Ovary (tissue), 9 donors: ENCODE data around the gene FITM1. TPM values are rescaled to one million over a fixed set of nuclear protein-coding genes. Genes with fewer than 3 reads are reported as not detected.

ENCODE experiments used
- DNase-seq, 5 donors: peaks; one replicate each; pipeline ENCODE4 v3.0.0-alpha.2; 2019 to 2020
- H3K27ac ChIP-seq, 2 donors: fragments of 200-600 bp; one replicate each; pipeline versions ENCODE4 v1.5.1 to v1.8.0; 2019 to 2022
- H3K27me3 ChIP-seq: fragments of 200-600 bp; one replicate; pipeline ENCODE4 v1.8.0; 2022
- H3K36me3 ChIP-seq: fragments of 200-600 bp; sonication (generic); one replicate; pipeline ENCODE4 v1.5.1; 2019
- H3K4me1 ChIP-seq: one replicate; pipeline ENCODE4 v1.8.1; 2013; ENCODE audit warnings: mild to moderate bottlenecking, moderate library complexity; ENCODE audit not compliant: insufficient read depth
- H3K4me3 ChIP-seq: fragments of 200-600 bp; sonication (generic); one replicate; pipeline ENCODE4 v1.5.1; 2017
- H3K9me3 ChIP-seq, 2 donors: fragments of 200-600 bp in 1 of 2; sonication (generic) in 1 of 2; one replicate each; pipeline versions ENCODE4 v1.5.1 to v1.8.1; 2013 to 2019; ENCODE audit warnings: mild to moderate bottlenecking in 1 of 2, moderate library complexity in 1 of 2
- CTCF ChIP-seq, 3 donors: fragments of 450-650 bp in 2 of 3; fragments of 200-600 bp in 1 of 3; IDR thresholded peaks; one replicate each; pipeline versions ENCODE4 v1.5.1 to v1.8.0; 2016 to 2022; ENCODE audit warnings: antibody characterized with exemption in 3 of 3, mild to moderate bottlenecking in 1 of 3
- EP300 ChIP-seq: sonication (generic); formaldehyde crosslinking; IDR thresholded peaks from one replicate; pipeline ENCODE4 v1.6.1; 2017; ENCODE audit warnings: antibody characterized with exemption
- POLR2A ChIP-seq: fragments of 450-650 bp; IDR thresholded peaks from one replicate; pipeline ENCODE4 v1.6.1; 2017; ENCODE audit warnings: antibody characterized with exemption, mild to moderate bottlenecking, moderate library complexity
- WGBS, 3 donors: extraction: QIAGEN DNeasy Blood & Tissue Kit in 1 of 3; methylation state at CpG; one replicate each; pipeline versions ENCODE4 v1.1.5 to v1.1.7; 2013 to 2017; 5-methylcytosine and 5-hydroxymethylcytosine counted together
- intact Hi-C, 4 donors: fragments of 100-400 bp; cut with DNase I; formaldehyde crosslinking; loops; one replicate each; pipeline versions ENCODE4 v1.11.0 to v1.15.1; 2022 to 2023
- microRNA-seq, 3 donors: library from miRNA; unstranded; fragments of <30 nt; microRNA quantifications; one replicate each; pipeline versions ENCODE4 to v1.2.0, GENCODE V29; 2019 to 2020
- polyA plus RNA-seq, 2 donors: library from polyadenylated mRNA; stranded (reverse); fragments of 200-250 nt in 1 of 2; fragments of 350-450 nt in 1 of 2; fragmentation: Illumina TruSeq in 1 of 2; extraction: RNeasy Lipid Tissue Mini Kit (QIAGEN cat#74804) in 1 of 2; gene quantifications; one replicate each; pipeline ENCODE4 v1.2.3, GENCODE V29; 2013 to 2014
- small RNA-seq: library from RNA; depleted of rRNA; stranded (forward); fragments of <200 nt; gene quantifications from one replicate; pipeline ENCODE3, GENCODE V24; 2016
- total RNA-seq, 7 donors: library from RNA; depleted of rRNA in 2 of 7; stranded (reverse); fragments of >200 nt in 2 of 7; fragmentation: NEBNext Ultra II Directional in 3 of 7; extraction: Animal tissue kit (Norgen Biotek cat#: 25700) in 3 of 7; gene quantifications; one replicate each; pipeline versions ENCODE4 v1.1.0 to v1.2.4, GENCODE V29; 2016 to 2023
- donor health status: DM: no; HTN: no; CAD: no; lungs with moderate emphysema.
- donor health status: DM: no; HTN: no; CAD: no.
- donor health status: Bipolar disorder and iron deficiency.
- donor health status: DM: yes; HTN: yes; CAD: no.
- donor health status: DM: no; HTN: no; CAD: no.
- donor health status: DM: yes; HTN: yes; CAD: no.

The FITM1 gene
- total and polyA plus RNA-seq, 9 donors, result 0.57 to 1.2 (median 0.78) TPM; not detected in 3

- 76 to 78% (median 78%) methylated on average over 14 of the region's 14 CpGs for WGBS, 3 donors
- DNase-seq, result no peak
- H3K4me3 ChIP-seq, result no peak overlapping the region
- H3K36me3 ChIP-seq, result no peaks in the 10 kb centered on the region
- intact Hi-C loops, result no loop called here
- H3K4me1 ChIP-seq, result no peaks in the 10 kb centered on the region
- no peak overlapping the region for H3K27ac ChIP-seq
- no peak for TF ChIP-seq POLR2A
- no peak for TF ChIP-seq EP300
- no peak for TF ChIP-seq CTCF (IDR thresholded peaks at IDR 0.05)
- H3K27me3 ChIP-seq, result no peaks in the 10 kb centered on the region
- H3K9me3 ChIP-seq, result no peaks in the 10 kb centered on the region
Observed at GRCh38 chr14:24179294-24179960, 49.0 kb downstream of the FITM1 start.

GRCh38 chr14:24179961-24180796 is 49.7 kb downstream of the FITM1 start:
- H3K9me3 ChIP-seq, result no peaks in the 10 kb centered on the region
- TF ChIP-seq CTCF (IDR thresholded peaks at IDR 0.05), result no peak
- no peak for TF ChIP-seq POLR2A
- no peak for DNase-seq
- no peak overlapping the region for H3K4me3 ChIP-seq
- H3K4me1 ChIP-seq, result no peaks in the 10 kb centered on the region
- H3K27me3 ChIP-seq, result no peaks in the 10 kb centered on the region
- H3K36me3 ChIP-seq, result no peaks in the 10 kb centered on the region
- H3K27ac ChIP-seq, result no peak overlapping the region
- intact Hi-C loops, result no loop called here
- 65 to 70% (median 69%) methylated on average over 18 of the region's 18 CpGs for WGBS, 3 donors

GRCh38 chr14:24181371-24182077 is 51.1 kb downstream of the FITM1 start:
- intact Hi-C loops, result no loop called here
- Histone ChIP-seq H3K4me3 (no peak overlapping the region), H3K4me1 (no peaks in the 10 kb centered on the region), H3K36me3 (no peaks in the 10 kb centered on the region), H3K9me3 (no peaks in the 10 kb centered on the region), H3K27me3 (no peaks in the 10 kb centered on the region), H3K27ac (no peak overlapping the region)
- WGBS, 3 donors, result 75 to 78% (median 78%) methylated on average over 19 of the region's 19 CpGs
- TF ChIP-seq EP300 (no peak), POLR2A (no peak), CTCF (IDR thresholded peaks at IDR 0.05) (no peak)
- DNase-seq, result no peak

Small RNA genes within 50 kb of the gene (microRNA-seq; reads per million reads assigned to microRNA genes)
- 0 reads per million in 3 donors for gene MIR7703

Small RNA genes within 50 kb of the gene (small RNA-seq; reads per million reads assigned to genes)
- gene IPO4 (not detected), gene IRF9 (not detected), gene RNA5SP383 (0.15 reads per million)

Other genes with a start within 250 kb of the FITM1 start
Only the 30 nearest of the 31 such genes appear.
- 10 to 100 TPM; 16.6 to 38.7 (median 25.4) TPM for gene DHRS4, start 176.9 kb upstream of the FITM1 start, total RNA-seq
- gene DHRS4, start 176.9 kb upstream of the FITM1 start, polyA plus RNA-seq, result 10 to 100 TPM; 25.2 to 38.8 TPM
- gene DHRS4L2, start 141.7 kb upstream of the FITM1 start, total RNA-seq, result 10 to 100 TPM in 6 of 7 donors, 1 to 10 TPM in 1; 7.7 to 33.1 (median 19.5) TPM
- gene DHRS4L2, start 141.7 kb upstream of the FITM1 start, polyA plus RNA-seq, result 10 to 100 TPM; 17.6 to 20.3 TPM
- gene CARMIL3, start 78.7 kb upstream of the FITM1 start, total RNA-seq, result 1 to 10 TPM in 1 of 7 donors, under 1 TPM in 5, not detected in 1; 0.08 to 1.3 (median 0.37) TPM
- gene CARMIL3, start 78.7 kb upstream of the FITM1 start, polyA plus RNA-seq, result under 1 TPM; 0.08 to 0.10 TPM
- gene CPNE6, start 59.1 kb upstream of the FITM1 start, total RNA-seq, result under 1 TPM in 1 of 7 donors, not detected in 6; 0.71 TPM
- gene CPNE6, start 59.1 kb upstream of the FITM1 start, polyA plus RNA-seq, result under 1 TPM; 0.08 to 0.55 TPM
- 10 to 100 TPM in 1 of 7 donors, 1 to 10 TPM in 6; 2.4 to 66.8 (median 5.4) TPM for gene PCK2, start 36.3 kb upstream of the FITM1 start, total RNA-seq
- gene PCK2, start 36.3 kb upstream of the FITM1 start, polyA plus RNA-seq, result 1 to 10 TPM; 3.1 to 5.6 TPM
- gene DCAF11, start 15.9 kb upstream of the FITM1 start, total RNA-seq, result 10 to 100 TPM; 34.7 to 71.4 (median 51.5) TPM
- gene DCAF11, start 15.9 kb upstream of the FITM1 start, polyA plus RNA-seq, result 10 to 100 TPM; 38.7 to 62.4 TPM
- 1 to 10 TPM; 1.0 to 4.1 (median 2.8) TPM for gene NRL, start 15.7 kb upstream of the FITM1 start, total RNA-seq
- gene NRL, start 15.7 kb upstream of the FITM1 start, polyA plus RNA-seq, result 1 to 10 TPM in 1 of 2 donors, under 1 TPM in 1; 0.78 to 2.8 TPM
- gene PSME1, start 5.5 kb downstream of the FITM1 start, total RNA-seq, result 100 to 1,000 TPM in 6 of 7 donors, 10 to 100 TPM in 1; 93.6 to 193 (median 168) TPM
- 100 to 1,000 TPM; 220 to 261 TPM for gene PSME1, start 5.5 kb downstream of the FITM1 start, polyA plus RNA-seq
- gene EMC9, start 10.9 kb downstream of the FITM1 start, total RNA-seq, result 10 to 100 TPM; 13.0 to 26.3 (median 17.3) TPM
- gene EMC9, start 10.9 kb downstream of the FITM1 start, polyA plus RNA-seq, result 10 to 100 TPM in 1 of 2 donors, 1 to 10 TPM in 1; 5.1 to 30.7 TPM
- 100 to 1,000 TPM in 3 of 7 donors, 10 to 100 TPM in 4; 34.7 to 129 (median 95.6) TPM for gene PSME2, start 16.0 kb downstream of the FITM1 start, total RNA-seq
- 100 to 1,000 TPM in 1 of 2 donors, 10 to 100 TPM in 1; 82.5 to 160 TPM for gene PSME2, start 16.0 kb downstream of the FITM1 start, polyA plus RNA-seq
- 10 to 100 TPM; 19.2 to 74.4 (median 61.4) TPM for gene RNF31, start 16.8 kb downstream of the FITM1 start, total RNA-seq
- gene RNF31, start 16.8 kb downstream of the FITM1 start, polyA plus RNA-seq, result 10 to 100 TPM; 36.1 to 40.0 TPM
- 100 to 1,000 TPM in 1 of 7 donors, 10 to 100 TPM in 6; 31.6 to 151 (median 72.7) TPM for gene IRF9, start 30.6 kb downstream of the FITM1 start, total RNA-seq
- 100 to 1,000 TPM in 1 of 2 donors, 10 to 100 TPM in 1; 87.4 to 212 TPM for gene IRF9, start 30.6 kb downstream of the FITM1 start, polyA plus RNA-seq
- gene REC8, start 41.4 kb downstream of the FITM1 start, total RNA-seq, result 10 to 100 TPM in 4 of 7 donors, 1 to 10 TPM in 3; 6.2 to 75.4 (median 13.5) TPM
- gene REC8, start 41.4 kb downstream of the FITM1 start, polyA plus RNA-seq, result 1 to 10 TPM; 4.9 to 5.1 TPM
- gene IPO4, start 58.2 kb downstream of the FITM1 start, total RNA-seq, result 10 to 100 TPM; 12.3 to 50.9 (median 34.0) TPM
- 10 to 100 TPM in 1 of 2 donors, 1 to 10 TPM in 1; 5.6 to 11.3 TPM for gene IPO4, start 58.2 kb downstream of the FITM1 start, polyA plus RNA-seq
- 10 to 100 TPM; 34.9 to 65.6 (median 44.9) TPM for gene TM9SF1, start 64.8 kb downstream of the FITM1 start, total RNA-seq
- gene TM9SF1, start 64.8 kb downstream of the FITM1 start, polyA plus RNA-seq, result 10 to 100 TPM; 32.3 to 40.0 TPM
- gene TSSK4, start 75.0 kb downstream of the FITM1 start, total RNA-seq, result 1 to 10 TPM in 2 of 7 donors, under 1 TPM in 2, not detected in 3; 0.45 to 1.1 (median 0.90) TPM
- gene TSSK4, start 75.0 kb downstream of the FITM1 start, polyA plus RNA-seq, result under 1 TPM in 1 of 2 donors, not detected in 1; 0.06 TPM
- gene CHMP4A, start 82.8 kb downstream of the FITM1 start, total RNA-seq, result 10 to 100 TPM; 26.8 to 57.5 (median 41.0) TPM
- gene CHMP4A, start 82.8 kb downstream of the FITM1 start, polyA plus RNA-seq, result 100 to 1,000 TPM in 1 of 2 donors, 10 to 100 TPM in 1; 56.1 to 105 TPM
- 10 to 100 TPM; 15.5 to 27.7 (median 18.1) TPM for gene MDP1, start 85.4 kb downstream of the FITM1 start, total RNA-seq
- gene MDP1, start 85.4 kb downstream of the FITM1 start, polyA plus RNA-seq, result 10 to 100 TPM; 19.4 to 32.6 TPM
- gene NEDD8, start 101.7 kb downstream of the FITM1 start, total RNA-seq, result 100 to 1,000 TPM in 6 of 7 donors, 10 to 100 TPM in 1; 69.7 to 155 (median 124) TPM
- gene NEDD8, start 101.7 kb downstream of the FITM1 start, polyA plus RNA-seq, result 100 to 1,000 TPM; 180 to 301 TPM
- gene GMPR2, start 102.3 kb downstream of the FITM1 start, total RNA-seq, result 10 to 100 TPM; 46.2 to 64.7 (median 57.7) TPM
- gene GMPR2, start 102.3 kb downstream of the FITM1 start, polyA plus RNA-seq, result 10 to 100 TPM; 66.3 to 85.7 TPM
- 10 to 100 TPM; 45.8 to 87.2 (median 58.5) TPM for gene TINF2, start 112.0 kb downstream of the FITM1 start, total RNA-seq
- 10 to 100 TPM; 36.5 to 72.0 TPM for gene TINF2, start 112.0 kb downstream of the FITM1 start, polyA plus RNA-seq
- gene TGM1, start 132.5 kb downstream of the FITM1 start, total RNA-seq, result 100 to 1,000 TPM in 1 of 7 donors, 1 to 10 TPM in 6; 3.1 to 152 (median 8.0) TPM
- gene TGM1, start 132.5 kb downstream of the FITM1 start, polyA plus RNA-seq, result 1 to 10 TPM; 1.1 to 1.7 TPM
- gene RABGGTA, start 140.9 kb downstream of the FITM1 start, total RNA-seq, result 10 to 100 TPM; 19.7 to 48.3 (median 23.2) TPM
- 10 to 100 TPM in 1 of 2 donors, 1 to 10 TPM in 1; 7.9 to 20.1 TPM for gene RABGGTA, start 140.9 kb downstream of the FITM1 start, polyA plus RNA-seq
- gene DHRS1, start 169.1 kb downstream of the FITM1 start, total RNA-seq, result 10 to 100 TPM; 16.0 to 35.6 (median 21.4) TPM
- 10 to 100 TPM; 12.8 to 17.9 TPM for gene DHRS1, start 169.1 kb downstream of the FITM1 start, polyA plus RNA-seq
- gene NOP9, start 169.2 kb downstream of the FITM1 start, total RNA-seq, result 10 to 100 TPM; 12.0 to 28.6 (median 22.5) TPM
- 10 to 100 TPM in 1 of 2 donors, 1 to 10 TPM in 1; 9.2 to 22.1 TPM for gene NOP9, start 169.2 kb downstream of the FITM1 start, polyA plus RNA-seq
- 10 to 100 TPM; 13.8 to 38.4 (median 22.6) TPM for gene CIDEB, start 177.3 kb downstream of the FITM1 start, total RNA-seq
- 10 to 100 TPM; 17.1 to 29.0 TPM for gene CIDEB, start 177.3 kb downstream of the FITM1 start, polyA plus RNA-seq
- gene LTB4R2, start 179.5 kb downstream of the FITM1 start, total RNA-seq, result 10 to 100 TPM in 1 of 7 donors, 1 to 10 TPM in 6; 4.5 to 10.1 (median 5.5) TPM
- gene LTB4R2, start 179.5 kb downstream of the FITM1 start, polyA plus RNA-seq, result 1 to 10 TPM in 1 of 2 donors, under 1 TPM in 1; 0.85 to 1.8 TPM
- gene LTB4R, start 180.8 kb downstream of the FITM1 start, total RNA-seq, result 1 to 10 TPM; 4.4 to 9.4 (median 7.7) TPM
- 1 to 10 TPM; 2.9 to 7.1 TPM for gene LTB4R, start 180.8 kb downstream of the FITM1 start, polyA plus RNA-seq
- 10 to 100 TPM in 5 of 7 donors, 1 to 10 TPM in 2; 7.8 to 33.3 (median 11.3) TPM for gene ADCY4, start 204.4 kb downstream of the FITM1 start, total RNA-seq
- gene ADCY4, start 204.4 kb downstream of the FITM1 start, polyA plus RNA-seq, result 10 to 100 TPM; 15.0 to 19.7 TPM
- gene RIPK3, start 209.3 kb downstream of the FITM1 start, total RNA-seq, result 1 to 10 TPM in 5 of 7 donors, under 1 TPM in 2; 0.61 to 3.2 (median 1.1) TPM
- 1 to 10 TPM; 1.5 to 2.8 TPM for gene RIPK3, start 209.3 kb downstream of the FITM1 start, polyA plus RNA-seq